Measurements from ENCODE around the gene PADI1.

GRCh38 chr1:17228619-17229018, 23.7 kb downstream of the PADI1 start:
- TF ChIP-seq, protein P1, sequence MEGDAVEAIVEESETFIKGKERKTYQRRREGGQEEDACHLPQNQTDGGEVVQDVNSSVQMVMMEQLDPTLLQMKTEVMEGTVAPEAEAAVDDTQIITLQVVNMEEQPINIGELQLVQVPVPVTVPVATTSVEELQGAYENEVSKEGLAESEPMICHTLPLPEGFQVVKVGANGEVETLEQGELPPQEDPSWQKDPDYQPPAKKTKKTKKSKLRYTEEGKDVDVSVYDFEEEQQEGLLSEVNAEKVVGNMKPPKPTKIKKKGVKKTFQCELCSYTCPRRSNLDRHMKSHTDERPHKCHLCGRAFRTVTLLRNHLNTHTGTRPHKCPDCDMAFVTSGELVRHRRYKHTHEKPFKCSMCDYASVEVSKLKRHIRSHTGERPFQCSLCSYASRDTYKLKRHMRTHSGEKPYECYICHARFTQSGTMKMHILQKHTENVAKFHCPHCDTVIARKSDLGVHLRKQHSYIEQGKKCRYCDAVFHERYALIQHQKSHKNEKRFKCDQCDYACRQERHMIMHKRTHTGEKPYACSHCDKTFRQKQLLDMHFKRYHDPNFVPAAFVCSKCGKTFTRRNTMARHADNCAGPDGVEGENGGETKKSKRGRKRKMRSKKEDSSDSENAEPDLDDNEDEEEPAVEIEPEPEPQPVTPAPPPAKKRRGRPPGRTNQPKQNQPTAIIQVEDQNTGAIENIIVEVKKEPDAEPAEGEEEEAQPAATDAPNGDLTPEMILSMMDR (IDR thresholded peaks at IDR 0.05), result no peak
- TF ChIP-seq EZH2 (IDR thresholded peaks at IDR 0.05; ENCODE audit: borderline replicate concordance, insufficient read depth, low read depth, low read length, poor library complexity, severe bottlenecking), result no peak

Data from B cell (primary cell).